ENCODE results near the gene CLDN20.
"Not testable (repeated sequence)": the region's sequence is repeated elsewhere in the genome, so short reads cannot be mapped to it uniquely, and the experiment has no call there.

The CLDN20 gene

GRCh38 chr6:155263373-155264063 lies at the start of gene CLDN20:
CLDN20 (plus strand) TSS chr6:155264013; CDS start chr6:155275720, 11,707 bp downstream.
- no peak for DNase-seq

GRCh38 chr6:155215906-155216305 lies 47.9 kb upstream of the CLDN20 start:
- no peak for DNase-seq

GRCh38 chr6:155216312-155217046 lies 47.3 kb upstream of the CLDN20 start:
- DNase-seq: no peak

- not testable (repeated sequence) for DNase-seq
Observed at GRCh38 chr6:155218711-155219110, 45.1 kb upstream of the CLDN20 start.

- no peak for DNase-seq
Observed at GRCh38 chr6:155219299-155219698, 44.5 kb upstream of the CLDN20 start.

GRCh38 chr6:155219858-155220301 lies 43.9 kb upstream of the CLDN20 start:
- DNase-seq: no peak

- DNase-seq: no peak
Observed at GRCh38 chr6:155221086-155221485, 42.7 kb upstream of the CLDN20 start.

GRCh38 chr6:155222506-155222905 lies 41.3 kb upstream of the CLDN20 start:
- no peak for DNase-seq

GRCh38 chr6:155223646-155224451 lies 40.0 kb upstream of the CLDN20 start:
- no peak for DNase-seq

- no peak for DNase-seq
Observed at GRCh38 chr6:155224618-155225017, 39.2 kb upstream of the CLDN20 start.

- no peak for DNase-seq
Observed at GRCh38 chr6:155227046-155227445, 36.8 kb upstream of the CLDN20 start.

- no peak for DNase-seq
Observed at GRCh38 chr6:155228546-155229166, 35.2 kb upstream of the CLDN20 start.

- DNase-seq: not testable (repeated sequence)
Observed at GRCh38 chr6:155230975-155231374, 32.8 kb upstream of the CLDN20 start.

- DNase-seq: no peak
Observed at GRCh38 chr6:155232848-155233247, 31.0 kb upstream of the CLDN20 start.

- no peak for DNase-seq
Observed at GRCh38 chr6:155234167-155234566, 29.6 kb upstream of the CLDN20 start.

GRCh38 chr6:155234687-155235086 lies 29.1 kb upstream of the CLDN20 start:
- no peak for DNase-seq

GRCh38 chr6:155235087-155235486 lies 28.7 kb upstream of the CLDN20 start:
- no peak for DNase-seq

GRCh38 chr6:155237613-155238012 lies 26.2 kb upstream of the CLDN20 start:
- DNase-seq: no peak

GRCh38 chr6:155240905-155241600 lies 22.8 kb upstream of the CLDN20 start:
- DNase-seq: no peak

- DNase-seq: no peak
Observed at GRCh38 chr6:155241966-155242365, 21.8 kb upstream of the CLDN20 start.

GRCh38 chr6:155244434-155244833 lies 19.4 kb upstream of the CLDN20 start:
- no peak for DNase-seq

GRCh38 chr6:155245193-155245592 lies 18.6 kb upstream of the CLDN20 start:
- DNase-seq: no peak

Data from right forelimb (tissue), 1 donor.